Measurements from ENCODE around the gene MAPKAPK3. TPM values are rescaled to one million over a fixed set of nuclear protein-coding genes. Genes with fewer than 3 reads are reported as not detected.

The MAPKAPK3 gene
- total and polyA plus RNA-seq, 2 of the 4 experiments (the other 2 are of a cell fraction), result 38.3 to 57.2 TPM

GRCh38 chr3:50610992-50611463 lies 5.9 kb upstream of the MAPKAPK3 start:
- Histone ChIP-seq H3K4me3 (ENCODE audit: insufficient read depth, low read depth, low read length) (peak overlapping the region; percentile 81), H3K36me3 (ENCODE audit: control insufficient read depth, insufficient read depth, low read length) (peaks cover 16% of the 10 kb centered on the region; the same call in 1 of the 2 replicates), H4K5ac (ENCODE audit: low read depth, low read length) (peak overlapping the region; percentile 13; the same call in 1 of the 2 replicates), H3K23ac (ENCODE audit: low read depth, low read length) (peak overlapping the region; percentile 79), H3K9me3 (ENCODE audit: control insufficient read depth, insufficient read depth, low read length) (no peaks in the 10 kb centered on the region), H3K14ac (replicated peaks; ENCODE audit: low read depth, low read length) (peak overlapping the region; percentile 70), H3K18ac (ENCODE audit: low read depth, low read length) (peak overlapping the region; percentile 22; the same call in 1 of the 2 replicates), H3K4me1 (ENCODE audit: control insufficient read depth, insufficient read depth, low read length) (peaks cover 4% of the 10 kb centered on the region), H2AFZ (replicated peaks; ENCODE audit: low read length, poor library complexity) (peak overlapping the region; percentile 94), H2BK120ac (ENCODE audit: low read depth, low read length) (peak overlapping the region; percentile 10; the same call in 1 of the 2 replicates), H3K79me1 (ENCODE audit: low read depth in 1 of 2, low read length in 2 of 2) (peaks cover 13% of the 10 kb centered on the region in 2 experiments; a peak in 3 of 4 replicates), H3K56ac (ENCODE audit: extremely low read depth, insufficient read depth, low read length) (no peak overlapping the region), H3K9me1 (ENCODE audit: insufficient read depth, low read length) (peaks cover 11% of the 10 kb centered on the region), H4K20me1 (ENCODE audit: insufficient read depth, low read length) (no peaks in the 10 kb centered on the region), H2BK20ac (ENCODE audit: low read depth, low read length) (no peak overlapping the region), H2BK5ac (ENCODE audit: low read depth, low read length, poor library complexity, severe bottlenecking) (peak overlapping the region; percentile 52), H3K4ac (ENCODE audit: low read depth, low read length) (peak overlapping the region; percentile 66), H2AK5ac (ENCODE audit: low read depth, low read length) (peak overlapping the region; percentile 70), H3K4me2 (ENCODE audit: low read depth, low read length) (peak overlapping the region; percentile 92), H3K9ac (ENCODE audit: low read depth, low read length) (peak overlapping the region; percentile 70), H2AK9ac (replicated peaks; ENCODE audit: low read depth, low read length, poor library complexity) (peak overlapping the region; percentile 86), H3K27ac (ENCODE audit: insufficient read depth, low read length) (peak overlapping the region; percentile 79), H4K91ac (ENCODE audit: insufficient read depth, low read depth, low read length) (peak overlapping the region; percentile 56; the same call in 1 of the 2 replicates), H2BK15ac (ENCODE audit: low read depth, low read length) (no peak overlapping the region), H3K27me3 (ENCODE audit: control insufficient read depth, insufficient read depth, low read length) (no peaks in the 10 kb centered on the region), H4K8ac (ENCODE audit: low read depth in 2 of 2, low read length in 2 of 2) (peak overlapping the region in 1 of 2 experiments; percentile 27; a peak in 1 of 4 replicates)
- ATAC-seq (ENCODE audit: low read depth), result no peak
- CTCF ChIA-PET, result interaction anchor here (1.5 to 3.3 kb wide), 2 partner anchors 10 to 39 kb away, joined by 9 to 20 read pairs; no protein-coding TSS in a partner anchor
- dilution Hi-C loops (cut with HindIII; ENCODE audit: low sequenced_read_pairs, unreplicated experiment), result no loop called here
- POLR2A ChIA-PET (ENCODE audit: unreplicated experiment), result interaction anchor here (1.0 kb wide), 1 partner anchor 42 kb away, joined by 8 read pairs; the partner anchor contains the start of gene HEMK1
- intact Hi-C loops (cut with micrococcal nuclease), result loop anchor here (1.0 to 10.0 kb wide), 2 partner anchors 9 to 1054 kb away; no protein-coding TSS in a partner anchor
- 0% methylated on average over 2 of the region's 10 CpGs; no CpG with 5 or more reads in 1 of the 2 experiments for WGBS, 2 experiments (ENCODE audit: extremely low coverage in 2 of 2, insufficient read length in 1 of 2)
- no TSS peak for BruUV-seq (replicated peaks)
- no peak for DNase-seq
- in situ Hi-C loops (cut with MboI; ENCODE audit: low sequenced_read_pairs), result loop anchor here (5.0 to 25.0 kb wide), 2 partner anchors 39 to 1076 kb away; no protein-coding TSS in a partner anchor
- TF ChIP-seq RFX5 (IDR thresholded peaks at IDR 0.05; ENCODE audit: low read depth, low read length), result no peak
- TF ChIP-seq BHLHE40 (IDR thresholded peaks at IDR 0.05; ENCODE audit: low read depth, low read length), result no peak
- TF ChIP-seq CEBPB (IDR thresholded peaks at IDR 0.05; ENCODE audit: low read depth, low read length), result peak; percentile 15; the same call in 1 of the 2 replicates

All from IMR-90 (cell line).